K562 (cell line): ENCODE results near the gene SHROOM3. TPM values are rescaled to one million over a fixed set of nuclear protein-coding genes. Genes with fewer than 3 reads are reported as not detected.
A peak's percentile ranks its signal among the peaks of the same experiment; 100 is the strongest.

Source experiments
- ARID1B ChIP-seq: fragments of 450-650 bp; IDR thresholded peaks from 2 replicates; pipeline ENCODE4 v1.6.1; 2016; ENCODE audit warnings: antibody characterized with exemption, mild to moderate bottlenecking, inconsistent platforms
- ATF3 ChIP-seq, 2 experiments: fragments of 450-650 bp in 1 of 2; sonication (generic) in 1 of 2; formaldehyde crosslinking in 1 of 2; IDR thresholded peaks in 1 of 2; conservative IDR thresholded peaks in 1 of 2; 2 replicates each; pipeline versions ENCODE4 v1.6.1 to v1.8.1; 2016 to 2023; ENCODE audit warnings: mild to moderate bottlenecking in 2 of 2, moderate library complexity in 2 of 2, inconsistent platforms in 1 of 2, missing genetic modification reagents in 1 of 2
- CEBPG ChIP-seq, 3 experiments: fragments of 200-800 bp in 1 of 3; sonication (Bioruptor generic) in 1 of 3; sonication (generic) in 1 of 3; formaldehyde crosslinking in 1 of 3; IDR thresholded peaks in 2 of 3; conservative IDR thresholded peaks in 1 of 3; 2 replicates each; pipeline versions ENCODE4 v1.6.1 to v1.8.0; 2016 to 2022; ENCODE audit warnings: missing compliant biosample characterization in 2 of 3, missing genetic modification characterization in 2 of 3, mild to moderate bottlenecking in 1 of 3, missing genetic modification reagents in 1 of 3
- DDX20 ChIP-seq: fragments of 450-650 bp; IDR thresholded peaks from 2 replicates; pipeline ENCODE4 v1.6.1; 2016; ENCODE audit warnings: missing genetic modification characterization, low read depth, mild to moderate bottlenecking, missing compliant biosample characterization, moderate library complexity
- DIDO1 ChIP-seq: fragments of 450-650 bp; IDR thresholded peaks from 2 replicates; pipeline ENCODE4 v1.6.1; 2016; ENCODE audit warnings: low read depth, missing biosample characterization, missing genetic modification characterization
- DPF2 ChIP-seq: fragments of 450-650 bp; IDR thresholded peaks from 2 replicates; pipeline ENCODE4 v1.6.1; 2016
- HEY1 ChIP-seq: fragments of 250-450 bp; sonication (Bioruptor Pico); IDR thresholded peaks from 2 replicates; pipeline ENCODE4 v1.5.0; 2020; ENCODE audit warnings: mild to moderate bottlenecking, moderate library complexity, borderline replicate concordance
- HIVEP1 ChIP-seq: fragments of 250-450 bp; sonication (Bioruptor Pico); IDR thresholded peaks from 2 replicates; pipeline ENCODE4 v1.4.0; 2020; ENCODE audit warnings: mild to moderate bottlenecking
- HMGN3 ChIP-seq: IDR thresholded peaks from 2 replicates; pipeline ENCODE4 v1.6.1; 2011; ENCODE audit warnings: borderline replicate concordance, low read depth, mild to moderate bottlenecking, mixed read lengths, low read length; ENCODE audit not compliant: insufficient read length; ENCODE audit errors: extremely low read depth
- MAZ ChIP-seq, 2 experiments: fragments of 450-650 bp in 1 of 2; sonication (generic) in 1 of 2; formaldehyde crosslinking; IDR thresholded peaks in 1 of 2; conservative IDR thresholded peaks in 1 of 2; 2 replicates each; pipeline versions ENCODE4 v1.4.0 to v1.5.0; 2020; ENCODE audit warnings: mild to moderate bottlenecking in 1 of 2, missing genetic modification reagents in 1 of 2
- MLLT1 ChIP-seq, 2 experiments: fragments of 450-650 bp; IDR thresholded peaks; 2 replicates each; pipeline ENCODE4 v1.6.1; 2016
- NCOA4 ChIP-seq: fragments of 450-650 bp; IDR thresholded peaks from 2 replicates; pipeline ENCODE4 v1.6.1; 2018; ENCODE audit warnings: mild to moderate bottlenecking; ENCODE audit not compliant: partially characterized antibody
- RBM39 ChIP-seq: fragments of 200-400 bp; formaldehyde crosslinking; optimal IDR thresholded peaks from 2 replicates; pipeline ENCODE3; 2018; ENCODE audit warnings: low read depth, low read length
- SFPQ ChIP-seq: fragments of 200-400 bp; formaldehyde crosslinking; IDR thresholded peaks from 2 replicates; pipeline ENCODE4 v1.6.1; 2017; ENCODE audit warnings: mild to moderate bottlenecking, low read depth, low read length, moderate library complexity
- SMAD4 ChIP-seq: fragments of 250-450 bp; sonication (Bioruptor Pico); conservative IDR thresholded peaks from 2 replicates; pipeline ENCODE4 v1.8.0; 2021; ENCODE audit warnings: inconsistent platforms, mild to moderate bottlenecking, moderate library complexity
- THRA ChIP-seq: fragments of 450-650 bp; IDR thresholded peaks from 2 replicates; pipeline ENCODE4 v1.6.1; 2017; ENCODE audit warnings: mild to moderate bottlenecking, moderate library complexity
- ZEB2 ChIP-seq: fragments of 450-650 bp; IDR thresholded peaks from 2 replicates; pipeline ENCODE4 v1.6.1; 2016
- ZFP1 ChIP-seq: fragments of 450-650 bp; formaldehyde crosslinking; IDR thresholded peaks from 2 replicates; pipeline ENCODE4 v1.4.0; 2020; ENCODE audit warnings: mild to moderate bottlenecking, mixed read lengths
- ZKSCAN3 ChIP-seq: fragments of 250-450 bp; sonication (Bioruptor Pico); IDR thresholded peaks from 2 replicates; pipeline ENCODE4 v1.4.0; 2020
- ZNF24 ChIP-seq: fragments of 450-650 bp; IDR thresholded peaks from 2 replicates; pipeline ENCODE4 v1.6.1; 2016
- ZNF316 ChIP-seq: fragments of 450-650 bp; IDR thresholded peaks from 2 replicates; pipeline ENCODE4 v1.6.1; 2016
- ZNF589 ChIP-seq: fragments of 200-800 bp; sonication (Bioruptor generic); IDR thresholded peaks from 2 replicates; pipeline ENCODE4 v1.6.1; 2016; ENCODE audit warnings: low read depth, missing genetic modification characterization, missing compliant biosample characterization
- polyA plus RNA-seq, 8 experiments: library from polyadenylated mRNA; depleted of rRNA in 4 of 8; stranded (reverse) in 5 of 8; unstranded in 3 of 8; fragments of >200 nt; fragmentation: Nextera tagmentation in 2 of 8; fragmentation: Illumina TruSeq in 1 of 8; extraction: Ambion mirVana in 2 of 8; extraction: Trizol in 1 of 8; gene quantifications; 2 replicates each; pipeline versions ENCODE4 v1.2.1 to v1.2.3, GENCODE V29; 2011 to 2014; ENCODE audit warnings: inconsistent platforms in 1 of 8, missing spikeins in 1 of 8
- total RNA-seq, 7 experiments: library from RNA; depleted of rRNA in 6 of 7; stranded (reverse); fragments of >200 nt in 6 of 7; fragmentation: Illumina TruSeq in 2 of 7; extraction: Trizol in 2 of 7; gene quantifications; 2 replicates each; pipeline versions ENCODE4 v1.2.1 to v1.2.3, GENCODE V29; 2011 to 2021; ENCODE audit warnings: low replicate concordance in 1 of 7

The SHROOM3 gene
- total and polyA plus RNA-seq, 9 of the 15 experiments (the other 6 are each of a cell fraction or from before 2014, with no cell fraction given), result 0.01 to 0.07 TPM; not detected in 7

GRCh38 chr4:76779740-76780459 lies 344.9 kb downstream of the SHROOM3 start (continued):
- TF ChIP-seq DIDO1 (tag) (no peak), ZFP1 (no peak), ZNF589 (peak; percentile 54; the same call in 1 of the 2 replicates), SFPQ (no peak), DPF2 (no peak), ZNF316 (no peak), ZEB2 (no peak), HMGN3 (no peak), HIVEP1 (CRISPR knock-in tag) (0 out of 2 replicates have a peak, but pooled peaks have one; percentile 39), RBM39 (no peak), ZKSCAN3 (no peak), ZNF24 (no peak), ARID1B (no peak), THRA (no peak), ATF3 (IDR thresholded peaks at IDR 0.05) (peak; percentile 79), ATF3 (CRISPR knock-in tag; conservative IDR thresholded peaks at IDR 0.05) (no peak), CEBPG (CRISPR knock-in tag; IDR thresholded peaks at IDR 0.05) (peak; percentile 70), CEBPG (tag; conservative IDR thresholded peaks at IDR 0.05 in 1 of 2, IDR thresholded peaks at IDR 0.05 in 1 of 2) (peak; percentile 83 to 90), SMAD4 (CRISPR knock-in tag) (peak; percentile 68), MAZ (CRISPR knock-in tag; conservative IDR thresholded peaks at IDR 0.05 in 1 of 2, IDR thresholded peaks at IDR 0.05 in 1 of 2) (0 out of 4 replicates have a peak, but pooled peaks of 1 of the 2 experiments have one; percentile 20), NCOA4 (no peak), MLLT1 (IDR thresholded peaks at IDR 0.05) (no peak), HEY1 (CRISPR knock-in tag) (no peak), DDX20 (tag) (no peak)
